H1 (cell line): ENCODE measurements around the gene LRBA. TPM values are rescaled to one million over a fixed set of nuclear protein-coding genes. Genes with fewer than 3 reads are reported as not detected.

Experiments
- CTCF ChIA-PET: fragments of 300-600 bp; sonication (Branson Sonifier 250); formaldehyde crosslinking; loops from one replicate; lab custom pipeline; 2021; ENCODE audit not compliant: partially characterized antibody; lab: Charles Lee
- POLR2A ChIA-PET: fragments of 300-600 bp; sonication (Branson Sonifier 250); formaldehyde crosslinking; loops from one replicate; lab custom pipeline; 2021; ENCODE audit warnings: inconsistent platforms; ENCODE audit not compliant: partially characterized antibody; lab: Charles Lee
- DNase-seq, 2 experiments: peaks; one replicate each; pipeline versions ENCODE4 v3.0.0 to v3.0.0-alpha.2; 2010 to 2022; ENCODE audit warnings: low spot score in 2 of 2, low read depth in 1 of 2, mixed read lengths in 1 of 2
- FAIRE-seq: peaks from 2 replicates; lab custom pipeline; 2011; peaks lifted over from hg19 to GRCh38; lab: Jason Lieb, UNC
- H2AFZ ChIP-seq: 2 replicates; pipeline ENCODE4 v1.8.1; 2012; ENCODE audit warnings: low read length, inconsistent platforms
- H2AK5ac ChIP-seq: 2 replicates; pipeline ENCODE4 v1.6.1; 2013; ENCODE audit warnings: low read depth, low read length
- H2BK120ac ChIP-seq: replicated peaks from 2 replicates; pipeline ENCODE3; 2013; ENCODE audit warnings: low read depth, low read length, inconsistent platforms
- H2BK12ac ChIP-seq: 2 replicates; pipeline ENCODE4 v1.6.1; 2013; ENCODE audit warnings: low read depth, low read length
- H2BK15ac ChIP-seq: 2 replicates; pipeline ENCODE4 v1.6.1; 2013; ENCODE audit warnings: low read length
- H2BK20ac ChIP-seq: 2 replicates; pipeline ENCODE4 v1.6.1; 2013; ENCODE audit warnings: low read length
- H2BK5ac ChIP-seq: 2 replicates; pipeline ENCODE4 v1.6.1; 2013; ENCODE audit warnings: low read depth, low read length
- H3K14ac ChIP-seq: 2 replicates; pipeline ENCODE4 v1.6.1; 2013; ENCODE audit warnings: inconsistent platforms; ENCODE audit not compliant: insufficient read length
- H3K18ac ChIP-seq: 2 replicates; pipeline ENCODE4 v1.6.1; 2013; ENCODE audit warnings: low read length; ENCODE audit errors: extremely low read depth
- H3K23ac ChIP-seq: 2 replicates; pipeline ENCODE4 v1.6.1; 2013; ENCODE audit warnings: inconsistent platforms; ENCODE audit not compliant: insufficient read length
- H3K23me2 ChIP-seq: 2 replicates; pipeline ENCODE4 v1.6.1; 2013; ENCODE audit warnings: low read depth, low read length
- H3K27ac ChIP-seq: 2 replicates; pipeline ENCODE4 v1.6.1; 2011; ENCODE audit warnings: low read depth, low read length, inconsistent platforms
- H3K27me3 ChIP-seq, 4 experiments: replicated peaks in 1 of 4; 1 replicate in 1 of 4; 2 replicates in 3 of 4; pipeline versions ENCODE4 v1.6.1 to v1.8.1; 2011 to 2013; ENCODE audit warnings: low read length in 3 of 4, mild to moderate bottlenecking in 3 of 4, inconsistent platforms in 2 of 4, mixed read lengths in 2 of 4, moderate library complexity in 1 of 4; ENCODE audit not compliant: control insufficient read depth in 3 of 4, insufficient read depth in 3 of 4; ENCODE audit errors: extremely low read depth in 1 of 4
- H3K36me3 ChIP-seq, 4 experiments: 2 replicates each; pipeline versions ENCODE4 v1.6.1 to v1.8.1; 2011 to 2013; ENCODE audit warnings: mild to moderate bottlenecking in 4 of 4, low read length in 3 of 4, moderate library complexity in 2 of 4, control low read depth in 1 of 4, inconsistent platforms in 1 of 4; ENCODE audit not compliant: insufficient read depth in 4 of 4, control insufficient read depth in 2 of 4
- H3K4ac ChIP-seq: replicated peaks from 2 replicates; pipeline ENCODE3; 2013; ENCODE audit warnings: low read length, low read depth, mixed read lengths, inconsistent platforms; ENCODE audit not compliant: insufficient read length
- H3K4me1 ChIP-seq, 4 experiments: replicated peaks in 1 of 4; 1 replicate in 1 of 4; 2 replicates in 3 of 4; pipeline versions ENCODE4 v1.6.1 to v1.8.1; 2011 to 2013; ENCODE audit warnings: low read length in 3 of 4, inconsistent platforms in 2 of 4, mixed read lengths in 1 of 4; ENCODE audit not compliant: insufficient read depth in 4 of 4, control insufficient read depth in 3 of 4
- H3K4me2 ChIP-seq, 2 experiments: 2 replicates each; pipeline versions ENCODE4 v1.6.1 to v1.8.1; 2011 to 2013; ENCODE audit warnings: low read depth in 2 of 2, low read length in 2 of 2, control low read depth in 1 of 2, inconsistent platforms in 1 of 2, mild to moderate bottlenecking in 1 of 2; ENCODE audit not compliant: insufficient read depth in 1 of 2
- H3K4me3 ChIP-seq, 4 experiments: fragments of 200-600, 300-600 bp in 1 of 4; sonication (generic), shearing (Covaris generic), sonication (Bioruptor Twin) in 1 of 4; 2 replicates each; pipeline versions ENCODE4 v1.5.1 to v1.8.1; 2011 to 2016; ENCODE audit warnings: low read length in 4 of 4, low read depth in 3 of 4, control low read depth in 2 of 4, inconsistent platforms in 2 of 4, mild to moderate bottlenecking in 2 of 4, mixed read lengths in 1 of 4, moderate library complexity in 1 of 4; ENCODE audit not compliant: insufficient read depth in 2 of 4; ENCODE audit errors: extremely low read depth in 1 of 4
- H3K56ac ChIP-seq: replicated peaks from 2 replicates; pipeline ENCODE3; 2013; ENCODE audit warnings: low read depth, mild to moderate bottlenecking, mixed read lengths, low read length, inconsistent platforms; ENCODE audit not compliant: insufficient read length
- H3K79me1 ChIP-seq: 2 replicates; pipeline ENCODE4 v1.6.1; 2013; ENCODE audit warnings: low read depth, low read length, control low read depth
- H3K79me2 ChIP-seq, 2 experiments: 2 replicates each; pipeline versions ENCODE4 v1.6.1 to v1.8.1; 2012 to 2013; ENCODE audit warnings: low read length in 2 of 2, mild to moderate bottlenecking in 2 of 2, inconsistent platforms in 1 of 2; ENCODE audit not compliant: insufficient read depth in 2 of 2, control insufficient read depth in 1 of 2
- H3K9ac ChIP-seq, 4 experiments: replicated peaks in 1 of 4; 1 replicate in 1 of 4; 2 replicates in 3 of 4; pipeline versions ENCODE4 v1.6.1 to v1.8.1; 2011 to 2013; ENCODE audit warnings: low read depth in 3 of 4, low read length in 3 of 4, control low read depth in 2 of 4, mild to moderate bottlenecking in 2 of 4, moderate library complexity in 2 of 4, inconsistent platforms in 1 of 4; ENCODE audit errors: extremely low read depth in 1 of 4
- H3K9me3 ChIP-seq, 2 experiments: 2 replicates each; pipeline versions ENCODE4 v1.6.1 to v1.8.1; 2012 to 2013; ENCODE audit warnings: mild to moderate bottlenecking in 2 of 2, moderate library complexity in 2 of 2, control low read depth in 1 of 2, inconsistent platforms in 1 of 2, low read depth in 1 of 2, low read length in 1 of 2, mixed read lengths in 1 of 2; ENCODE audit not compliant: insufficient read depth in 2 of 2
- H4K20me1 ChIP-seq, 2 experiments: replicated peaks in 1 of 2; 2 replicates each; pipeline versions ENCODE3 to v1.8.1; 2011 to 2013; ENCODE audit warnings: inconsistent platforms in 2 of 2, low read length in 2 of 2, mild to moderate bottlenecking in 1 of 2; ENCODE audit not compliant: insufficient read depth in 2 of 2, control insufficient read depth in 1 of 2
- H4K5ac ChIP-seq: 2 replicates; pipeline ENCODE4 v1.6.1; 2013; ENCODE audit warnings: low read length, low read depth, mixed read lengths, inconsistent platforms; ENCODE audit not compliant: insufficient read length
- H4K8ac ChIP-seq: 2 replicates; pipeline ENCODE4 v1.8.0; 2013; ENCODE audit warnings: mild to moderate bottlenecking, moderate library complexity, low read length, inconsistent platforms; ENCODE audit not compliant: insufficient read depth; ENCODE audit errors: extremely low read depth
- H4K91ac ChIP-seq: replicated peaks from 2 replicates; pipeline ENCODE3; 2013; ENCODE audit warnings: low read length, mixed read lengths, inconsistent platforms; ENCODE audit not compliant: insufficient read length
- CHD2 ChIP-seq: IDR thresholded peaks from 2 replicates; pipeline ENCODE4 v1.6.1; 2012; ENCODE audit warnings: low read length, improper control_type of control experiment
- CREB1 ChIP-seq: IDR thresholded peaks from 2 replicates; pipeline ENCODE4 v1.6.1; 2012; ENCODE audit warnings: inconsistent platforms
- CTCF ChIP-seq, 3 experiments: IDR thresholded peaks; 1 replicate in 2 of 3; 2 replicates in 1 of 3; pipeline versions ENCODE4 v1.5.1 to v1.6.1; 2011; ENCODE audit warnings: low read length in 3 of 3, mild to moderate bottlenecking in 3 of 3, inconsistent platforms in 2 of 3, low read depth in 1 of 3, moderate library complexity in 1 of 3; ENCODE audit not compliant: insufficient read depth in 1 of 3; ENCODE audit errors: control extremely low read depth in 1 of 3
- HDAC2 ChIP-seq, 2 experiments: fragments of 300-600 bp in 1 of 2; sonication (generic) in 1 of 2; IDR thresholded peaks; 2 replicates each; pipeline ENCODE4 v1.6.1; 2011 to 2012; ENCODE audit warnings: low read depth in 2 of 2, low read length in 2 of 2, mild to moderate bottlenecking in 2 of 2, moderate library complexity in 2 of 2, borderline replicate concordance in 1 of 2, inconsistent platforms in 1 of 2
- HDAC6 ChIP-seq: IDR thresholded peaks from one replicate; pipeline ENCODE4 v1.7.1; 2012; ENCODE audit warnings: low read depth, mild to moderate bottlenecking, inconsistent platforms, low read length, moderate library complexity
- KDM1A ChIP-seq: fragments of 200-600, 300-600 bp; sonication (generic); IDR thresholded peaks from 2 replicates; pipeline ENCODE4 v1.7.1; 2016; ENCODE audit warnings: mild to moderate bottlenecking, low read length, borderline replicate concordance
- KDM5A ChIP-seq: fragments of 200-600 bp; IDR thresholded peaks from 2 replicates; pipeline ENCODE4 v1.7.1; 2012; ENCODE audit warnings: mild to moderate bottlenecking, low read length, inconsistent platforms, mixed read lengths
- MAFK ChIP-seq: IDR thresholded peaks from 2 replicates; pipeline ENCODE4 v1.6.1; 2012; ENCODE audit warnings: low read depth, mild to moderate bottlenecking, improper control_type of control experiment, low read length
- MAX ChIP-seq: IDR thresholded peaks from 2 replicates; pipeline ENCODE4 v1.6.1; 2012; ENCODE audit warnings: inconsistent platforms
- NRF1 ChIP-seq: IDR thresholded peaks from 2 replicates; pipeline ENCODE4 v1.6.1; 2011; ENCODE audit warnings: mild to moderate bottlenecking, low read depth, low read length, improper control_type of control experiment
- RBBP5 ChIP-seq: IDR thresholded peaks from 2 replicates; pipeline ENCODE4 v1.7.1; 2012; ENCODE audit warnings: low read depth, mild to moderate bottlenecking, inconsistent platforms, low read length, moderate library complexity, borderline replicate concordance
- WGBS, 2 experiments: shearing (Covaris generic) in 1 of 2; methylation state at CpG; one replicate each; pipeline versions ENCODE4 v1.1.6 to v1.1.7; 2013 to 2015; ENCODE audit warnings: low lambda C conversion rate in 2 of 2, mixed read lengths in 2 of 2, inconsistent platforms in 1 of 2, low coverage in 1 of 2, missing lambda C conversion rate in 1 of 2; ENCODE audit not compliant: insufficient replicate concordance in 2 of 2, insufficient coverage in 1 of 2, insufficient read length in 1 of 2; ENCODE audit errors: extremely low coverage in 1 of 2, missing lambda C conversion rate in 1 of 2; 5-methylcytosine and 5-hydroxymethylcytosine counted together
- polyA plus RNA-seq, 7 experiments: library from polyadenylated mRNA; depleted of rRNA in 3 of 7; stranded (reverse) in 5 of 7; unstranded in 2 of 7; fragments of >200 nt in 5 of 7; fragments of 200-250 nt in 2 of 7; gene quantifications; 1 replicate in 5 of 7; 2 replicates in 1 of 7; 4 replicates in 1 of 7; pipeline versions ENCODE4 v1.2.1 to v1.2.3, GENCODE V29; 2011 to 2013; ENCODE audit warnings: missing spikeins in 2 of 7, mixed read lengths in 2 of 7
- total RNA-seq: library from RNA; stranded (reverse); fragmentation: NEBNext Ultra II Directional; extraction: Animal tissue kit (Norgen Biotek cat#: 25700); gene quantifications from 2 replicates; pipeline ENCODE4 v1.2.1, GENCODE V29; 2021

LRBA gene
- total and polyA plus RNA-seq, 2 of the 8 experiments (the other 6 are each of a cell fraction or from before 2014, with no cell fraction given) = 54.6 to 83.2 TPM

DNA sequence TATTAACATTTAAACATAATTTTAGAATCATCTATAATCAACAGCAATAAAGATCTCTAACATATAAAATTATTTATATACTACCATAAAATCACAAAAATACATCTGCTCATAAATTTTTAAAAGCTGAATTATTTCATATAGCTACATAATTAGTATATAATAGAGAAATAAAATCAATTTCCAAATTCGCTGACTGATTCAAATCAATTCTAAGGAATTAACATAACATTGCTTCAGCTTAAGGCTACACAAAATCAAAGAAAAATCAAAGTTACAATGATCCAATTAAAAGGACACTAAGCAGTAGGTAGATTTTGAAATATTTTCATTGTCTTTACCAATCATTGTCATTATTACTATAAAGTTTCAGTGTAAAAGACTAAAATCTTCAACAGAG is 194.7 kb downstream of the LRBA start:
- H3K56ac ChIP-seq = no peak overlapping the region
- H3K4me3 ChIP-seq = no peak overlapping the region
- no peak overlapping the region for H2BK120ac ChIP-seq
- no peak overlapping the region for H4K91ac ChIP-seq
- H3K14ac ChIP-seq = no peak overlapping the region
- no peaks in the 10 kb centered on the region for H3K79me2 ChIP-seq
- H3K27ac ChIP-seq = no peak overlapping the region
- no peak overlapping the region for H3K4me2 ChIP-seq
- no peaks in the 10 kb centered on the region for H3K79me1 ChIP-seq
- H2BK20ac ChIP-seq = no peak overlapping the region
- no peak overlapping the region for H4K8ac ChIP-seq
- DNase-seq = no peak
- no peak overlapping the region for H2BK5ac ChIP-seq
- no peaks in the 10 kb centered on the region for H4K20me1 ChIP-seq
- no peak overlapping the region for H3K23ac ChIP-seq
- no peak overlapping the region for H2AFZ ChIP-seq
- FAIRE-seq = no peak
- ChIA-PET CTCF (interaction anchor here (0.6 to 1.6 kb wide), 2 partner anchors 13 to 55 kb away, joined by 3 read pairs; no protein-coding TSS in a partner anchor), POLR2A (no interaction called here)
- H3K18ac ChIP-seq = no peak overlapping the region
- H3K36me3 ChIP-seq = peaks cover 0 to 4% (median 0%) of the 10 kb centered on the region in 4 experiments; a peak in 2 of 8 replicates
- H3K9ac ChIP-seq = no peak overlapping the region
- H3K9me3 ChIP-seq = no peaks in the 10 kb centered on the region
- H3K4me1 ChIP-seq = 0 out of 7 replicates have a peak, but pooled peaks cover 0 to 3% (median 0%) of the 10 kb centered on the region in 4 experiments
- H2BK15ac ChIP-seq = no peak overlapping the region
- no peak overlapping the region for H3K4ac ChIP-seq
- H4K5ac ChIP-seq = no peak overlapping the region
- 94% methylated on average over 1 of the region's 1 CpG; no CpG with 5 or more reads in 1 of the 2 experiments for WGBS, 2 experiments
- no peak overlapping the region for H2AK5ac ChIP-seq
- H2BK12ac ChIP-seq = no peak overlapping the region
- H3K23me2 ChIP-seq = no peaks in the 10 kb centered on the region
- H3K27me3 ChIP-seq = no peaks in the 10 kb centered on the region
- TF ChIP-seq CREB1 (no peak), NRF1 (no peak), RBBP5 (no peak), HDAC2 (IDR thresholded peaks at IDR 0.05; ENCODE audit: borderline replicate concordance in 1 of 2, low read depth in 2 of 2, low read length in 2 of 2) (no peak), CHD2 (no peak), CTCF (IDR thresholded peaks at IDR 0.05; ENCODE audit: control extremely low read depth in 1 of 3, insufficient read depth in 1 of 3, low read depth in 1 of 3, low read length in 3 of 3) (no peak), MAFK (no peak), KDM1A (no peak), MAX (no peak), KDM5A (no peak), HDAC6 (no peak)
